Measurements from ENCODE around the gene ADARB2.
"Not testable (repeated sequence)": the region's sequence is repeated elsewhere in the genome, so short reads cannot be mapped to it uniquely, and the experiment has no call there.

ADARB2 gene

GRCh38 chr10:1267568-1267967 lies 469.8 kb downstream of the ADARB2 start:
- DNase-seq: no peak

- DNase-seq: no peak
These were observed 470.2 kb downstream of the ADARB2 start for GRCh38 chr10:1267148-1267547.

GRCh38 chr10:1266033-1266802 lies 471.1 kb downstream of the ADARB2 start:
- no peak for DNase-seq

DNA sequence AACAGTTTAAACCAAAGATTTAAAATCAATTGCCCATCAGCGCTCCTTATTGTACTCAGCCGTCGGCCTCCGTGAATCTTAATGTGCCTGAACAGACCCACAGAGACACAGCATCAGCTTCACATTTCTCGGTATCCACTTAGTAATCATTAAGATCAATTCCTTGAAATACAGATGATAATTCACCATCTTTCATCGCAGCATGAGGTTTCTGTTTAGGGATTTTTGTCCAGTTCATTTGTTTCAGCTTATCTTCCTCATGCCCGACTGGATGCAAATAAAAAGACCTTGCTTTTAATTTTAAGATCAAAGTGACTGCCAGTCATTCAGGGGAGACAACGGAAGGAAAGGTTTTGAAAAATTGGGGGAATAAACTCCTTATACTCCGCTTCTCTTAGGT lies 473.3 kb downstream of the ADARB2 start:
- DNase-seq: no peak

GRCh38 chr10:1257274-1257673 lies 480.1 kb downstream of the ADARB2 start:
- no peak for DNase-seq

DNA sequence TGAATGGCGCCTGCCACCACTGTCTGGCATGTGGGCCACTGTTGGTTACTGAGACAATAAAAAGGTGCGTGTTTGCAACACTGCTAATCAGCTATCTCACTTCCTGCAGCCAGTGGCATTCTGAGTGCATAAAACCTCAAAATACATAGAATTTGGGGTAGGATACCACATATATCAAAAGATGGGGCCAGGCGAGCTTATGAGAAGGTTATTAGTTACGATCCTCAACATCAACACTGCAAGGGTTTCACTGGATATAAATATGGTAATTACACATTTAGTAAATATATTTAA lies 480.9 kb downstream of the ADARB2 start:
- DNase-seq: no peak

DNA sequence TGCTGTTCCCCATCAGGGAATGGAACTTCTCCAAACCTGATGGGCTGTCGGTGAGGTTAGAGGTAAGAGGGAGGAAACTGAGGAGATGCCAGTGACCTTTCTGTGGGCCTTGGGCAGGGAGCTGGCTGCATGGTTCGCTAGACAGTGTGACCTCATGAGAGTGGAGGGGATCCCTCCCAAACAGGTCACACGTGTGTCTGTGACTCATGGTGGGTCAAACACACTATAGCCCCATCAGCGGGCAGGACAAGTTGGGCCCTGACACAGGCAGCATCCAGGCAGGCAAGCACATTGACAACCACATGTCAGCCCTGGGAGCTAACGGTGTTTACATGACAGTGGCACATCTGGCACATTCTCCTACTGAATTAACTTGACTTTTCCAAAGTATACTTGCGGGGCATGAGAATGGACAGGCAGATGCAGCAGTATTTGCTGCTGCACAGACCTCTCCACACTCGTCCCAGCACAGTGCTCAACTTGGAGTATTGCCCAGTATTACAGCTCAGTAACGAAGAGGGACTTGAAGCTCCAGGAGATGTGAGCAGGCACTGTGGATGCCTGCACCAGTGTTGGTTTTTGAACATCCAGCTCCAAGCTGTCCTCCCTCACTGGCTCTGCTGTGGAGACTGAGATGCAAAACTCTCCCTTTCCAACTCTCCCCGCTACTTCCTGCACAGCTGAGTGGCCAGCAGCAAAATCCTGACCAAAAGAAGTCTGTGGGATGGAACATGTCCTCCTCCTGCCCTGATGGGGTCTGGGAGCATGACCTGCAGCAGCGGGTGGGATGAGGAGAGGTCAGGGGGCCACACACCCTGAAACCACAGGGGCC lies 481.5 kb downstream of the ADARB2 start:
- no peak for DNase-seq

DNA sequence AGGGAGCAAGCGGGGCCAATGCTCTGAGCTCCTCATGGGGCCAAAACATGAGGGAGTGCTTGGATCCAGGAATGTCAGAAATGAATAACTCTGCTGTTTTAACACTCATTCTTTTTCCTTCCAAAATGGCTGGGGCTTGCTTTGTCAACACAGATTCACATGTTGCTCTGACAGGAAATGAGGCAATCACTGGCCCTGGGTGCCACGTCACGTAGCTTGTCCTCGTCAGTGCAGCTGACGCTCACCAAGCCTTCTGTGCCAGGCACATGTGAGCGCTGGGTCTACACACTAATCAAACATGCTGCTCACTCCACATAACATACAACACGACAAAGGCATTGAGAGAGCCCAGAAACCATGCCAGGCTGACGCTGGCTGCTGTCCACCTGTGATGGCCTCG lies 482.2 kb downstream of the ADARB2 start:
- DNase-seq: no peak

DNA sequence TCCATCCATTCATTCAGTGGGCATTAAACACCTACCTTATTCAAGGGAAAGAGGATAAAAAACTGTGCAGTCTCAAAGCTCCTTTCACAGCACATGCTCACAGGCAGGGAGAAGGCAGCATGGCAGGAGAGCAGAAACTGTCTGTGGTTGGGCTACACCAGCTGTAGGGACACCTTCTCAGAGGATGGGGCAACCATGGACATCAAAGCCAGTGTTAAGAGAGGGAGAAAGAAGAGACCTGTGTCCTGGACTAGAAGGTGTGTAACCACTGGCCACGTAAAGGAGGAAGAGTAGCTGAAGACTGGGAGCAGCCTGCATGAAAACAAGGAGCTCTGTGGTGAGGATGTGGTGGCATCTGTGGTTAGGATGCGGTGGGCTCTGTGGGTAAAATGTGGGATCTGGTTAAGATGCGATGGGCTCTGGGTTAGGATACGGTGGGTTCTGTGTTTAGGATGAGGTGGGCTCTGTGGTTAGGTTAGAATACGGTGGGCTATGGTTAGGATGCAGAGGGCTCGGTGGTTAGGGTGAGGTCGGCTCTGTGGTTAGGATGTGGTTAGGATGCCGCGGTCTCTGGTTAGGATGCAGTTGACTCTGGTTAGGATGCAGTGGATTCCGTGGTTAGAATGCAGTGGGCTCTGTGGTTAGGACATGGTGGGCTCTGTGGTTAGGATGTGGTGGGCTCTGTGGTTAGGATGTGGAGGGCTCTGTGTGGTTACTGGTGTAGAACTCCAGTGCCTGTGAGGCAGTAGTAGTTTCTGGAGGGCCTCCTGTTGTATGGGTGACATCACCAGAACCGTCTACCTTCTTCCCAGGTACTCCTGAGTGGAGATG lies 483.6 kb downstream of the ADARB2 start:
- no peak for DNase-seq

DNA sequence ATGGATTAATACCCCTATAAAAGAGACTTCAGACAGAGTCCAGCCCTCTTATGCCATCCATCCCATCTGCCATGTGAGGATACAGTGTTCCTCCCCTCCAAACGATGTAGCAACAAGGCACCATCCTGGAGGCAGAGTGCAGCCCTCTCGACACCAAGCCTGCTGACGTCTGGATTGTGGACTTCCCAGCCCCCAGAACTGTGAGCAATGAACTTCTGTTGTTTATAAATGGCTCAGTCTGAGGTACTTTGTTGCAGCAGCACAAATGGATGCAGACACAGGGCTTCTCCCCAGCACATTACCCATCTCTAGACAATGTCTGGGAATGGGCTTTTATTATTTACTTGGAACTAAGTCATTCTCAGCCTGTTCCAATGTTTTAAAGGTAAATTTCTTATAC lies 485.6 kb downstream of the ADARB2 start:
- no peak for DNase-seq

DNA sequence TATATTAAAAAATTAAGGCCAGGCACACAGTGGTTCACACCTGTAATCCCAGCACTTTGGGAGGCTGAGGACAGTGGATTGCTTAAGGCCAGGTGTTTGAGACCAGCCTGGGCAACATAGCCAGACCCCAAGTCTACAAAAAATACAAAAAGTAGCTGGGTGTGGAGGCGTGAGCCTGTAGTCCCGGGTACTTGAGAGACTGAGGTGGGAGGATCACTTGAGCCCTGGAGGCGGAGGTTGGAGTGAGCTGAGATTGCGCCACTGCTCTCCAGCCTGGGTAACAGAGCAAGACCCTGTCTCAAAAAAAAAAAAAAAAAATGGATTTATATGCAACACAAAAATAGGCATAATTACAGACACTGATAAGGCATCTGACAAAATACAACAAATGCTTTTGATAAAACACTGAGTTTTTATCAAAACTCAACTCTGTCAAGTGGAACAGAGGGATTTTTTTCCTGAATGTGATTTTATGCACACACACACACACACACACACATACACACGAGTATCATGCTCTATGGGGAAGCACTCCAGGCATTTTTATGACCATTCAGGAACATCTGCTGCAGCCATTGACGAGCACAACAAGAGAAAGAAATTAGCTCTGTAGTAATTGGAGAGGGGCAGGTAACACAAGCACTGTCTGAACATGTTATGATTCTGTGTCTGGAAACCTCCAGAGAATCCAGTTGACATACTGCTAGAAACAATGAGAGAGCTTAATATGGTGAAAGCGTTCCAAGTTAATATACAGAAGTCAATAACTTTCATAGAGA lies 488.0 kb downstream of the ADARB2 start:
- no peak for DNase-seq

DNA sequence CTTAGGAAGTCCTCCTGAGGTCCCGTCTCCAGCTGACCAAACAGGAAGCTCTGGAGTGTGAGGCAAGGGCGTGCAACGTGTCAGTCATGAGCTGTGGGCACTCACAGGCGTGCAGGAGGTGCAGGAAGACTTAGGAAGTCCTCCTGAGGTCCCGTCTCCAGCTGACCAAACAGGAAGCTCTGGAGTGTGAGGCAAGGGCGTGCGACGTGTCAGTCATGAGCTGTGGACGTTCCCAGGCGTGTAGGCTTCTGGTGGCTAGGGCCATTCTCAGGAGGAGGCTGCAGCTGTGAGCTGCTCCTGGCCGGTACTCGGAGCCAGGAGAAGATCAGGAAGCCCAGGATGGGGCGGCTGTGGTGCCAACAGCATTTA lies 489.1 kb downstream of the ADARB2 start:
- DNase-seq: not testable (repeated sequence)

- no peak for DNase-seq
These were observed 489.6 kb downstream of the ADARB2 start for GRCh38 chr10:1247598-1248261.

- DNase-seq: no peak
These were observed 492.8 kb downstream of the ADARB2 start for GRCh38 chr10:1244493-1244892.

GRCh38 chr10:1243486-1244234 lies 493.7 kb downstream of the ADARB2 start:
- DNase-seq: no peak

DNA sequence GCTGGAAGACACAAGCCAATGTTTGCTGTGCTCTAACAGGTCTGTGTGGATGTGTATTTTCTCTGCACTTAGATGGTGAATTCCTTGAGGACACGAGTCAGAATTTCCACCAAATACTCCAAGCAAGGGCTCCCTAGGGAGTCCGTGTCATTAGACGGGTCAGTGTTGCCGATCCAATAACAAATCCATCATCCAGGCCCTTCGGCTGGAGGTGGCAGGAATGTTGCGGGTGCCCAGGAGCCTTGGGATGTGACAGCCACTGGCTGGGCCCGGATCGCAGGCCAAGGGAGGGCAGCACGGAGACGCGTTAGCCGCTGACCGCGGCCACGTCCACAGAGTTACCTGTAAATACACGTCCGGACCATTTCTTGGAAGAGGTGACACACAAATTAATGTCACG lies 494.4 kb downstream of the ADARB2 start:
- DNase-seq: no peak

DNA sequence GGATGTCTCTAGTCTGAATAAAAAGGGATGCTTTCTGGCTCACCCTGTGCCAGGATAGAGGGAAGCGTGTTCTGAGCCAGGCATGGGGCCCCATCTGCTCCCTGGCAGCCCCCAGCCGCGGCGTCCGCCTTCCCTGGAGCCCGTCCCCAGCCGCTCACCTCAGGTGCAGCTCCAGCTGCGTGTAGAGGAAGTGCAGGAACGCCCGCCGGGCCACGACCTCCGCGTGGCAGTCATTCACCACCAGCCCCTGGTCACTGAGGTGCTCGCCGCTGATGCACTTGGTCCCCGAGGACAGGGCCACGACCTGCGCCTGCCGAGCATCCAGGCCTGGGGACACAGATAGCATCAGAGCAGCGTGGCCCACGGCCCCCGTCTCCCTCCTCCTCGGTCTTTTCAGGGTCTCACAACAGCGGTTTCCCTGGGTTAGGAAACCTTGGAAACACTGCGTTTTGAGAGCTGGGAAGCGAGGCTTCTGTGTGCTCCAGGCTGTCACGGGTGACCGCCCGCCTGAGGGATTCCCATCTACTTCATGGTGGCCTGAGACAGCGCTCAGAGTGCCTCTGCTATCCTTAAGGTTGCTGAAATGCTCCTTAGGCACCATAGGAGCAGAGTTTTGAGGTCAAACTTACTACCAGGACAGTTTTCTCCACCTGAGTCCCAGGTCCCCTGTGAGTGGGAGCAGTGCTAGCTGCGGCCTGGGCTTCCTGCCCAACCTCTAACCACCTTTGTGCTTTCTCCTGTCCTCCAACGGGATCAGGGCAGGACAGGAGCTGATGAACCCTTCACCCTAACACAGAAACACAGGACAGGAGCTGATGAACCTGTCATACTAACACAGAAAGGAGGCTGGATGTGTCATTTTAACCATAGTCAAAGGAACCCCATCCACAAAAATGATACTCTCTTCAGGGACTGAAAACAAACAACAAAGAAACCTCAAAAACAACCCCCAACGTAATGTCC lies 495.1 kb downstream of the ADARB2 start:
- no peak for DNase-seq

DNA sequence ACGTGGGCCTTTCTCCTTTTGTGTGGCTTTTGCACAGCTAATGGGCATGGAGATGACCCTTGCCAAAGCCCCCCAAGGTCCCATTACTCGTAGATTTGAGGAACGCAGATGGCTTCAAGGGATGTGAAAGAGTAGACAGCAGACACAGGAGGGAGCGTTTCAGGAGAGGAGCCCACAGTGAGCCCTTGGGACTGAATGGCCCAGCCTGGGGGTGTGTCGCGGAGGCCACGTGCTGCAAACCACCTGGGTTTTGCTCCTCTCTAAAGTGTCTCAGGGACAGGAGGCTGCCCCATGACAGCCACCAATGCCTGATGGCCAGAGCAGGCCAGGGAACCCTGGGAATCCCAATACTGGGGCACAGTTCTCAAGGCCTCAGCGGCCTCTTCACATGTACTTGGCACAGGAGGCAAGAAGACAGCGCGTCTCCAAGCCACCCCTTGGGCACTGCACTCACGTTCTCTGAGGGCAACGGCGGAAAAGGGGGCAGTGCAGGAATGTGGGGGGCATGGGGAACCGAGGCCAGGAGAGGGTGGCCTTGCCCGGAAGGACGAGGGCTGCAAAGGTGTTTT lies 495.9 kb downstream of the ADARB2 start:
- no peak for DNase-seq

DNA sequence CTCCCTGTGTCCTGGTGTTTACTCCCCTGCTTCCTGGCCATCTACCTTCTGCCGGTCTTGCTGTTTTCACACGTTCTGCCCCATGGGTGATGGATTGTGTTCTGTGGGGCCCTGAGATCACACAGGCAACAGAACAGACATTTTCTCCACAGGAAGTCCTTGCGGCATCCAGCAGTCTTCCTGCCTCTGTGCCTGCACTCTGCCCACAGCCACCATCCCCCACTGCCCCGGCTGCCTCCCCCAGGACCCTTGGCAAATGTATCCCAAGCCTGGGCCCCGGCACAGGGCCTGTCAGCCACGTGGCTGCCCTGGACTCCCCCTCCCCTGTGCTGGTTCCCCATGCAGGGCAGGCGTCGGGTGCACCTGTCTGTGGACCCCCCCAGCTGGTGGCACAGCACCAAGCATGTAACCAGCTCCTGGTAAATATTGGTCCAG lies 497.0 kb downstream of the ADARB2 start:
- DNase-seq: no peak

- no peak for DNase-seq
These were observed 504.3 kb downstream of the ADARB2 start for GRCh38 chr10:1233031-1233430.
